Brain microvascular endothelial cell (primary cell): ENCODE results near the gene MCC.

ENCODE experiments used
- DNase-seq: peaks from one replicate; pipeline ENCODE4 v3.0.0-alpha.2; 2020
- H3K27ac ChIP-seq: fragments of 250-450 bp; sonication (Bioruptor Pico); 2 replicates; pipeline ENCODE4 v1.5.1; 2020; ENCODE audit warnings: mild to moderate bottlenecking, moderate library complexity
- H3K27me3 ChIP-seq: fragments of 250-450 bp; sonication (Bioruptor Pico); replicated peaks from 2 replicates; pipeline ENCODE4 v1.5.1; 2020; ENCODE audit warnings: mild to moderate bottlenecking
- H3K36me3 ChIP-seq: fragments of 250-450 bp; sonication (Bioruptor Pico); replicated peaks from 2 replicates; pipeline ENCODE4 v1.5.1; 2020; ENCODE audit warnings: mild to moderate bottlenecking
- H3K4me3 ChIP-seq: 2 replicates; pipeline ENCODE4 v1.5.1; 2011; ENCODE audit warnings: low read depth, mild to moderate bottlenecking, control low read depth, low read length, moderate library complexity
- in situ Hi-C: cut with HindIII; loops from 2 replicates; pipeline ENCODE4 v1.10.0; 2017; ENCODE audit warnings: low sequenced_read_pairs, low pct_ligation_motif_present
- TF ChIP-seq, protein P1 (sequence below): IDR thresholded peaks from 2 replicates; pipeline ENCODE4 v1.5.1; 2011; ENCODE audit warnings: low read depth, mild to moderate bottlenecking, moderate library complexity, low read length, control low read depth, inconsistent platforms; ENCODE audit errors: missing control alignments

The MCC gene

DNA sequence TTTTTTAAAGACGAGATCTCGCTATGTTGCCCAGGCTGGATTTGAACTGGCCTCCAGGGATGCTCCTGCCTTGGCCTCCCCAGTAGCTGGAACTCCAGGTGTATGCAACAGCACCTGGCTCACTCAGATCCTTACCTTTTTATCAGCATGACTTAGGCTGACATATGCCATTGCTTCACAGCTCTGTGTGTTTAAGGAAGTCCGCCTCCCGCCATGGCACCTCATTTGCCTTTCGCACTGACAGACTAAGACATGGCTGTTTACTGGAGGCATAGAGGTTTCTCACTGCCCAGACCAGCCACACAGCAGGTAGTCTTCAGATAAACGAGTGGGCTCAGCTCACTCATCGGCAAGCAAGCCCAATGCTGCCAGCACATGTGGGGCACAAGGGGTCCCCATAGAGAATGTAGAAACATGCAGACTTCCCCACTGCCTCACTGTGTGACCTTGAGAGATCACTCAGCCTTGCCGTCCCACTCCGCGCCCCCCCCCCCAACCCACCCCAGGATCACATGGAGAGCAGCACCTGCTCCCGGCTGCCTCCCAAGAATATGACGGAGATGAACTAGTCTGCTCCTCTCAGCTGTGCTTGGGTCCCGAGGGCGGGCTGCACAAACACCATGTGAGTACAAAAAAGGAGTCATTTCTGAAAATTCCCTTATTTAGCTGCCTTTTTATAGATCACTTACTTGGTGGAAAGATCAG lies 448.9 kb downstream of the MCC start:
- no peak overlapping the region for H3K4me3 ChIP-seq
- no peak overlapping the region for H3K27ac ChIP-seq
- TF ChIP-seq, protein P1, sequence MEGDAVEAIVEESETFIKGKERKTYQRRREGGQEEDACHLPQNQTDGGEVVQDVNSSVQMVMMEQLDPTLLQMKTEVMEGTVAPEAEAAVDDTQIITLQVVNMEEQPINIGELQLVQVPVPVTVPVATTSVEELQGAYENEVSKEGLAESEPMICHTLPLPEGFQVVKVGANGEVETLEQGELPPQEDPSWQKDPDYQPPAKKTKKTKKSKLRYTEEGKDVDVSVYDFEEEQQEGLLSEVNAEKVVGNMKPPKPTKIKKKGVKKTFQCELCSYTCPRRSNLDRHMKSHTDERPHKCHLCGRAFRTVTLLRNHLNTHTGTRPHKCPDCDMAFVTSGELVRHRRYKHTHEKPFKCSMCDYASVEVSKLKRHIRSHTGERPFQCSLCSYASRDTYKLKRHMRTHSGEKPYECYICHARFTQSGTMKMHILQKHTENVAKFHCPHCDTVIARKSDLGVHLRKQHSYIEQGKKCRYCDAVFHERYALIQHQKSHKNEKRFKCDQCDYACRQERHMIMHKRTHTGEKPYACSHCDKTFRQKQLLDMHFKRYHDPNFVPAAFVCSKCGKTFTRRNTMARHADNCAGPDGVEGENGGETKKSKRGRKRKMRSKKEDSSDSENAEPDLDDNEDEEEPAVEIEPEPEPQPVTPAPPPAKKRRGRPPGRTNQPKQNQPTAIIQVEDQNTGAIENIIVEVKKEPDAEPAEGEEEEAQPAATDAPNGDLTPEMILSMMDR = no peak
- no peaks in the 10 kb centered on the region for H3K36me3 ChIP-seq
- no peak for DNase-seq
- in situ Hi-C loops = no loop called here
- H3K27me3 ChIP-seq = no peaks in the 10 kb centered on the region

DNA sequence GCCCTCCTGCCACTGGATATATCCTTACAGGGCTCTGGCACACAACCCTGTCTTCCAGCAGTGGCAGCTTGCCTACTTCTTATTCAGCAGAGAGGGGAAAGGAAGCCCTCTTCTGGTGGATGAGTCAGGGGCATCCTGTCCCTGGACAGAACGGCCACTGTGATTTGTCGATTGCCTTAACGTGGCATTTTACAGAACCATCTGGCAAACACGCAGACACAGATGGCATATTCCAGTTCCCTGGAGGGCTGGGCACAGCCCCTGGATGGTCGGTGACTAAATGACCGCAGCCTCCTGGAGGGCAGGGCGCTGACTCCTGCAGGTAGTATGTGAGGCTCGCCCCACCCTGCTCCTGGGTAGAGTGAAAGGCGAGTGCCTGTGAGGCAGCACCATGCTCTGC lies 449.5 kb downstream of the MCC start:
- Histone ChIP-seq H3K4me3 (no peak overlapping the region), H3K27ac (no peak overlapping the region), H3K27me3 (no peaks in the 10 kb centered on the region), H3K36me3 (no peaks in the 10 kb centered on the region)
- TF ChIP-seq, protein P1 = peak; percentile 45
- no peak for DNase-seq
- in situ Hi-C loops = no loop called here

DNA sequence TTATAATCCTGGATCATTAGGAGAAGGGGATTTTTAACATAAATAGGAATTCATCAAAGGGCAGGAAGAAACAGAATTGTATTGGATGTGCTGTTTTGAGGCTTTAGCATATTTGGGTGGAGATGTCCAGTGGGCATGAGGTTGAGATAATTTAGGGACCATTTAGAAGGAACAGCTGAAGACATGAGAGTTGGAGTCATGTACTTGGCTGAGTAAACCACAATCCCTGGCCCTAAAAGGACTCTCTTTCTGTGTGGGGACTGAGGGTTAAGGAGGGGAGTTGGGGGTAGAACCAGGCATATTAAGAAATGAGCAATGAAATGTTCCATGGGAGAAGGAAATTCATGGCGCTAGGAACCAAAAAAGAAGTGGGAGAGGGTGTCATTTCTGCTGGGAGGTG lies 450.1 kb downstream of the MCC start:
- in situ Hi-C loops = no loop called here

DNA sequence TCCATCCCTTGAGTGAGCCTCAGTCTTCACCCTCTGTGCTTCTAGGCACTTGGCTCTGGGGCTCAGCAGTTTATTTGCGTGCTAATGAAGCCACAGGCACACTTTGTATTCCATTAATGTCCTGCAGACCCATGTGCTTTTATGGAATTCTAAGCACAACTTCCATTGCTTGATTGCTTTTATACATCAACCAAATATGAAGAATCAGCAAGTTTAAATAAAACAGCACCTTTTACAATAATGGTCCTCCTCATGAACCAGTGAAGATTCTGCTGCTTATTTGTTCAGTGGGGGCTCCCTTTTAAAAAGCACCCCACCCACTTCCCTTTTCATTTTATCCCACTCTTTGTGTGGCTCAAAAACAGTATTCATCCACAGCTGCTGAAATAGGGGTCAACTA lies 451.4 kb downstream of the MCC start:
- H3K27ac ChIP-seq = no peak overlapping the region
- no peaks in the 10 kb centered on the region for H3K36me3 ChIP-seq
- TF ChIP-seq, protein P1 = no peak
- DNase-seq = no peak
- in situ Hi-C loops = no loop called here
- no peak overlapping the region for H3K4me3 ChIP-seq
- H3K27me3 ChIP-seq = no peaks in the 10 kb centered on the region

More for the DNA sequence above, 450.1 kb downstream of the MCC start:
- H3K27me3 ChIP-seq = no peaks in the 10 kb centered on the region
- no peaks in the 10 kb centered on the region for H3K36me3 ChIP-seq
- TF ChIP-seq, protein P1 = no peak
- H3K27ac ChIP-seq = no peak overlapping the region
- DNase-seq = no peak
- no peak overlapping the region for H3K4me3 ChIP-seq

DNA sequence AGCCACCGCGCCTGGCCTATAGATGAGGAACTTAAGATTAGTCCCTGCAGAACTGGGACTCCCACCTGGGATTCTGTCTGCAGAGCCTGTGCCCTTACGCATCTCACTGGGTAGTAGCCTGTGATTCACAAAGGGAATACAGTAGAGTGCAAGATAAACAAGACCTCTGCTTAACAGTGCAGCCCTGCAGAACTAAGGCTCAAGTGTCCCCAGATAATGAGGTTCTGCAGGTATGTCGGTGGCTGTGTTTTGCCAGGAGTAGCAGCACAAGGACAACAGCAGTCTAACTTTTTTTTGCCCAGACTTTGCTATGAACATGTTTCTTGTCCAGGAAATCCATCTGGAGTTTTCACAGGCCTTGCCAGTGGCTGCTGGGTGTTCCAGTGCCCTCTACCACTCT lies 451.9 kb downstream of the MCC start:
- TF ChIP-seq, protein P1 = no peak
- Histone ChIP-seq H3K27ac (no peak overlapping the region), H3K27me3 (no peaks in the 10 kb centered on the region), H3K36me3 (no peaks in the 10 kb centered on the region), H3K4me3 (no peak overlapping the region)
- in situ Hi-C loops = no loop called here
- no peak for DNase-seq

DNA sequence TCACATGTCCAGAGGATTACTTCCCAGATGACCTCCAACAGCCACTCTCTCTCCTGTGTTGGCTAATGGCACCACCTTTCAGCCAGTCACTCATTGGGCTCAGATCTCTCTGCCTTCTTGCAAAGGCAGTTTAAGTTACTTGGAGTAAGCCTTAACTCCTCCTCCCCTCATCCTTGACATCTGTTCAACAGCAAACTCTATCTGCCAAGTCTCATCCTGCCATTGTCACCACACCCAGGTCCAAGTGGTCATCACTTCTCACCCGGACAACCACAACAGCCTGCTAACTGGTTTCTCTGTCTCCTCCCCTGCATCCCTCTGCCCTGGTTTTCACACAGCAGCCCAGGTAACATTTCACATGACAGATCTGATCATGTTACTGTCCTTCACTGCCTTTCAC lies 453.2 kb downstream of the MCC start:
- Histone ChIP-seq H3K36me3 (no peaks in the 10 kb centered on the region), H3K27me3 (no peaks in the 10 kb centered on the region), H3K4me3 (no peak overlapping the region), H3K27ac (no peak overlapping the region)
- no peak for DNase-seq
- in situ Hi-C loops = no loop called here
- TF ChIP-seq, protein P1 = no peak
